GM04504 (cell line): Measurements from ENCODE around the gene MUC20.
"Not testable (repeated sequence)": the region's sequence is repeated elsewhere in the genome, so short reads cannot be mapped to it uniquely, and the experiment has no call there.

Experiments used
- DNase-seq: peaks from one replicate; pipeline ENCODE4 v3.0.0-alpha.2; 2012; ENCODE audit warnings: low read depth

The MUC20 gene

DNA sequence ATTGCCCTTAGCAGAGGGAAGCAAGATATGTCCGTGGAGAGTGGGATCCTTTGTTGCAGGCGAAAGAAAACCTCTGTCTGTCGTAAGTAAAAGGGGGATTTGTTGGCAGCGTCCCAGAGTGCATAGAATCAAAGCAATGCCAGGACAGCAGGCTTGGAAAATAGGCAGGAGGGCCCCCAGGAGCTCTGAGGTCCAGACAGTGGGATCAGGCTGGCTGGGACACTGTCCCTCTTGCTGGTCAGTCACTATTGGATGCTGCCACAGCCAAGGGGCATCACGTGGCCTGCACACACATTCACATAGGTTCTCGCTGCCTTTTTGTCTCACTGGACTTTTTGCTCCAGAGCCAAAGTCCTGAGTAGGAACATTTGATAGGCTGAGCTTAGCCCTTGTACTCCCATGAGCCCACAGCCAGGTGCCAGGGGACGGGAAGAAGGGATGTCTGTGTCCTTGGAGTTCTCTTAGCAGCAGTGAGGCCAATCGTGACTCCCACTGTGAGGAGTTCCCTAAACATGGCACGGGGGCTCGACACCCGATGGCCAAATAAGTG is 10.7 kb downstream of the MUC20 start:
- no peak for DNase-seq

DNA sequence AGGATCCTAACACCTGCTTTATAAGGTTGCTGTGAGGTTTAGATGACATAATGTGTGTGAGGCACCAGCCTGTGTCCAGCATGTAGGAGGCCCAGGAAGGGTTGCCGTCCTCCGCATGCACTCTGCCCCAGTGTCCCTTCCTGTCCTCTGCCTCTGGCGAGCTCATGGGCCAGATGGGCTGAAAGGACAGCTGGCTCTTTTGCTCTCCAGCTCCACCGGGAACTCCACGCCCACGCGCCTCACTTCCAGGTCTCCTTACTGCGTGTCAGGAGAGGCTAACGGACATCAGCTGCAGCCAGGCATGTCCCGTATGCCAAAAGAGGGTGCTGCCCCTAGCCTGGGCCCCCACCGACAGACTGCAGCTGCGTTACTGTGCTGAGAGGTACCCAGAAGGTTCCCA is 12.2 kb downstream of the MUC20 start:
- no peak for DNase-seq

DNA sequence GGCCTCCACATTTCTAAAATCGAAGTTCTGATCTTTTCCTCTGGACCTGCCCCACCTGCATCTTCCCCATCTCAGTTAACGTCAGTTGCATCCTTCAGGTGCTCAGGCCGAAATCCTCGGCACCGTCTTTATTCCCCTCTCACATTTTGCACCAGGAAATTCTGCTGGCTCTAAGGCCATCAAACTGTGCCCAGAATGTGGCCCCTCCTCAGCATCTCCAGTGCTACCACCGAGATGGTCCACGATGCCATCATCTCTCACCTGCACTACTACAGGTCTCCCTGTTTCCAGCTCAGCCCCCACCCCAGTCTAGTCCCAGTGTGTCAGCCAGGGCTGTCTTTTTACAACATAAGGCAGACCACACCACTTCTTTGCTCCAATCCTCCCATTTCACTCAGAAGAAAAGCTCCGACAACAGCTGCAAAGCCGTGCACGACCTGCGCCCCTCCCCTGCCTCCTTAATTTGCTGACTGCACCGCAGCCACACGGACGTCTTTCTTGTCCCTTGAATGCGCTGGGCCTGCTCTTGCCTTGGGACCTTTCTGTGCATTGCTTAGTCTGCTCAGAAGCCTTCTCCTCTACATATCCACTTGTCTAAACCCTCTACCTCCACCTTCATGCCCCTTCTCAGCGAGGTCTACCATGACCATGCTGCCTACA is 14.4 kb downstream of the MUC20 start:
- no peak for DNase-seq

DNA sequence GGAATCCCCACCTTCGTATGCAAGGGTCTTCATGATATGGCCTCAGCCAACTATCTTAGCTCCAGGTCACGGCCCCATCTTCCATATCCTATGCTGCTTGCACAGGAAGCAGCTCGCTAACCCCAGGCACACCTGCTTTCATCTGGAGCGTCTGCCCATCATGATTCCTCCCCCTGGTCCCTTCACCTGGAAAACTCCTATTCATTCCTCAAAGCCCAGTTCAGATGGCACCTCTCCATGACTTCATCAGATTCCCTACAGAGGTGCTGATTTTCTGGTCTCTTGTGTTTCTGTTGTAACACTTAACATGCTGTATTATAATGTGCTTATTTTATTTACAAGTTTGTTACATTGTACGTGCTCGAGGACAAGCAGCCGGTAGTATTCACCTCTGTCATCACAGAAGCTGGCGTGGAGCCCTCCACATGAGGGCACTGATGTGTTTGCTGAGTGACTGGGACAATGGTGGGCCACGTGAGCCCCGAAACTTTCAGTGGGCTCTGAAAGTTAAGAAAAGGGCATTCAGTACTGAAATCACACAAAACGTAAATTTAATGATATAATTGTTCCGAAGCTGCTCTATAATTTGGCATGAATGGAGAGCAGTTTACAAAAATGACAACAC is 16.2 kb downstream of the MUC20 start:
- no peak for DNase-seq

DNA sequence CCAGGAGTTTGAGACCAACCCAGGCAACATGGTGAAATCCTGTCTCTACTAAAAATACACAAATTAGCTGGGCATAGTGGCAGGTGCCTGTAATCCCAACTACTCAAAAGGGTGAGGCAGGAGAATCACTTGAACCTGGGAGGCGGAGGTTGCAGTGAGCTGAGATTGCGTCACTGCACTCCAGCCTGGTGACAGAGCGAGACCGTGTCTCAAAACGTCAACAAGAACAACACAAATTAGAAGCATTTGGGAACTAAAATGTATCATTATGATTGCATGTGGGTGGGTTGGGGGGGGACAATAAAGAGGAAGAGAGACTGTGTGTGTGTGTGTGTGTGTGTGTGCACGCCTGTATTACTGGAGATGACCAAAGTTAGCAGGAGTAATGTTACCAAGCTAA is 17.0 kb downstream of the MUC20 start:
- not testable (repeated sequence) for DNase-seq

DNA sequence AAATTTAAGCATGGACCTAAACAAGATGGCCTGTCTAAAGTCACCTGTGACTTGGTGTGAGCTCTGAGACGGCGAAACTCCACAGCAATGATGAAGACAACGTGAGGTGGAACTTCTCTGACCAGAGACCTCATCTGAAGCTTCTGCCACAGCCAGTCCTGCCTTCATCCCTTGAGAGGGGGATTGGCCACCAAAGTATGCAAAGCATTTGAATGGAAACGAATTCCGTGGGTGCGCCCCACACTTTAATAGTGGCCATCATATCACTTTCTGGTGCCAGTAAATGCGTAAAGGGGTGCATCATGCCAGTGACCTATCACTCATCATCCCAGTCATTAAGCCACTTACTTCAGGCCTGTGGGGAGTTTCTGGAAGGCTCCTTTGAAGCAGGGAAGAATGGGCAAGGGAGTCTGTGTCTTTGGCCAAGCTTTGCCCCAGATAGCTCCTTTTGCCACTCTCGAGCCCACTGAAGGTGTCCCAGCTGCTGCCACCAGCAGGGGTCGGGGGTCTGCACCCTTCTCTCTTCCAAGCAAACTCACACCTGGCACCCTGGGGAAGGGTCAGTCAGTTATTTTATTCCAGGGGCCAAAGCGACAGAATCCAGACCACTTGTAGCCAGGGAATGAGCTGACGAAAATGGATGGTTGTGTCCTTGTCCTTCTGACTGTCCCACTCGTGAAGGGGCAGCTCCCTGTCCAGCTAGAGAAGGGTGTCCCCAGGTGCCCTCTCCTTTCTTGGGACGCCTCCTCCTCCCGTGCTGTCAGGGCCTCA is 17.7 kb downstream of the MUC20 start:
- DNase-seq = no peak

DNA sequence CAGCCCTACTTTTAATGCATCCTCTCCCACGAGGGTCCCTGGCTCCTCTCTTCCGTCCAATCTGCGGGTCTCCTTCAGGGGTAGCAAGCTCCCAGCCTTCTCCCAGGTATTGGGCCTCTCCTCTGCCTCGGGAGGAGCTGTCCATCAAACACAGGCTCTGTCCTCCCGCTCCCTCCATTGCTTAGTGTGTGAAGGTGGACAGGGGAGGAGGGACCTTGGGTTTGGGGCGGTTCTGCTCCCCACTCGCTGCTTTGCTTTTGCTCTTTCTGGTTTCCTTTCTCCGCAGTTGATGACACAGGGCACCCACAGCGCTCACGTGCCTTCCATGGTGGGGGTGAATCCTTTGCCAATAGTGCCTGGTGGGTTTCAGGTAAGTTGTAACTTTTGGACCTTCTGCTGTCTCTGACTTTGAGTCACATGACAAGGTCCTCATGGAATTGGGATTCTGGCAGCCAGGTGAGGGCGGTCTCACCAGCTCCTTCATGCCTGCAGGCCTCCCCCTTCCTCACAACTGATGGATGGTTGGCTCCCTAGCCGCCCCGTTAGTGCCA is 18.9 kb downstream of the MUC20 start:
- DNase-seq = no peak

DNA sequence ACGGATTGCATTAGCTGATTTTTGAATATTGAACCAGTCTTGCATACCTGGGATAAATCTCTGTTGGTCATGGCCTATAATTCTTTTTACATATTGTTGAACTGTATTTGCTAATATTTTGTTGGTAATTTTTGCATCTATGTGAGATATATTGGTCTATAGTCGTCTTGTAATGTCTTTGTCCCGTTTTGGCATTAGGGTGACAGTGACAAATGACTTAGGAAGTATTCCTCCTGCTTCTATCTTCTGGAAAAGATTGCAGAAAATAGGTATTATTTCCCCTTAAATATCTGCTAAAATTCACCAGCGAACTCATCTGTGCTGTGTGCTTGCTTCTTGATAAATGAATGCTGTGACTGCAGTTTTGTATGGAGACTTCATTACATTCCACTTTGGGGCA is 23.7 kb downstream of the MUC20 start:
- no peak for DNase-seq

DNA sequence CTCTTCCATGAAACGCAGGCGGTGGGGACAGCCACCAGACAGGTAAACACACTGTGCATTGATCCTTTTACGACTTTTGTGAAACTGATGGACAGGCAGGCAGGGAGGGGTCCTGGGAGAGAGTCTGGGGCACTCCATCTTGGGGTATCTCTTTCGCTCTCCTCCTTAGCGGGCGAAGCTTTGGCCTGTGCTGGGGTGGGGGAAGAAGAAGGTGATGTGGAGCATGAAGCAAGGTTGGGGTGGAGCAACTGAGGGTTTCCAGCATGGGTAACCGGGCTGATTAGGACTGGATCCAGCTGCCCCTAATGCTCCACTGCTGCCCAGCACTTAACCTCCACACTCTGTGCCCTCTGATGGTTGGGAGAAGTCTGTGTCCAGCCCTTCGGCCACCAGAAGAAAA is 25.6 kb downstream of the MUC20 start:
- DNase-seq = no peak

DNA sequence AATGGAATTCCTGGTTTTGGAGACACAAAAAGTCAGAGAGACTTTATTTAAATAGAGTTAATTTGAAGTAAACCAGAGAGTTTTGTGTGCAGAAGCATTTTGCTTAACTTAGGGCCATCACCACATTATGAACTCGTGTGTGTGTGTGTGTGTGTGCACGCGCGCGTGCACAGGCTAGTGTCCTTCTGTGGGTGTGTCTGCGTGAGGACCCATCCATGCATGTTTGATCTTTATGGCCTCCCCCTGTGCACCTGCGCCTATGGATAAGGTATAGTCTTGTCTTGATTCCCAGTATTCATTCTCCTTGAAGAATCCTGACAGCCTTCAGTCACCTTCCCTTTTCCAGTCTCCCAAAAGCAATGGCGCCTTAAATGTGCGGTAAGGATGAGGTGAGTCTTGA is 26.0 kb downstream of the MUC20 start:
- DNase-seq = no peak

DNA sequence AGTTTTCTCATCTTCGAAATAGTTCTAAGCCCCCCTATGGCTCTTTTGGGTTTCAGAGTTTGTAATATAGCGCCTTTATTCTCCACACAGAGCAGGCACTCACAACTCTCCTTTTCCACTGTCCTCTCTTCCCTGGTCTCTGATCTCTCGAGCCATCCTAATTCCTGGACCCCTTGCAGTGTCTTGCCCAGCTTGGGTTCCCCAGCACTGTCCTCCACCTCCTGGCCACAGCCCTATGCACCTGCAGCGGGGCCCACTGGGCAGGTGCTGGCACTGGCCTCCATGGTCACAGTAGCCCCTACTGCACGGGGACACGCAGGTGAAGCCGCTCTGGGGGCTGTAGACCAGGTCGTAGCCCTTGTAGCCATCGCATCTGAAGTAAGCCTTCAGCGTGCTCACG is 27.9 kb downstream of the MUC20 start:
- no peak for DNase-seq

DNA sequence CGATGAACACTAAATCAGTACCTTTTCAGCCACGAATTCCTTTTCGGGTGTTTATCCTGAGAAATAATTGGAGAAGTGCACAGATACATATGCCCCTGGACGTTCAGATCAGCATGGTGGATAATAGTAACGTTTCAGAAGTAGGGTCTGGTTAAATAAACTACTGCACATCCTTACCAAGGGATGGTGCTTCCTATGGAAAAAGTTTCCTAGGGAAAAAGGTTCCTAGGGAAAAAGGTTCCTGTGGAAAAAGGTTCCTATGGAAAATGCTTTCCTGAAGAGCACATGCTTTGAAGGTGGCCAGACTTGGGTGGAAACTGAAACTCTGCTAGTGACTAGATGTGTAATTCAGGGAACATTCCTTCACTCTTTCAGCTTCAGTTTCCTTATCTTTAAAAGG is 28.3 kb downstream of the MUC20 start:
- not testable (repeated sequence) for DNase-seq

DNA sequence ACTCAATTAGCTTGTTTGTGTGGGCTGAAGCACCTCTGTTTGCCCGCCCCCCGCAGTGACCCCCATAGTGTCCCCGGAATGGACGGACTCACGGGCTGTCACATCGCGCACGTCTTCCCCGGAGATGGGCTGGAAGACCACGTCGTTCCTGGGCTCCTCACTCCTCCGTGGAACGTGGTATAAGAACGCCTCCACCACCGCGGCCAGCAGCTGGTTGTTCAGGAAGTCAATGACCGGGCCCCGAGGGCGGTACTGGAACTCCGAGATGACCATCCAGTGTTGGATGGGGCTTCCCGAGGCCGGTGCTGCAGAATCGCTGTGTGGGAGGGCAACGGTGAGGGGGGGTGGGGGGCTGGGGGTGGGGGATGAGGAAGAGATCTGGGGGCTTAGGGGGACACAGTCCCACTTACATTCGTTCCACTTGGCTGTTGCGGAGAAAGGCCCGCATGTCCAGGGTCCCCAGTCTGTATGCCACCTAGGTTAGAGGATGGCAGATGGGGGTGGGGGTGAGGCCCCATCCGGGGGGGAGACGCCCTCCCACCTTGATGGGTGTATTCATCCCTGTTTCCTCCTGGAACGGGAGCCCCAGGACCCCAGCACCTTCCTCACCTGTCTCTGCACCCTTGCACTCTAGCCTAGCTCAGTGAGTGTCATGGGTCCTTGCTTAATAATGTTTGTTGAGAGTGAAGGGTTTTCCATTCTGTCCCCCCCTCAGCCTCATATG is 30.2 kb downstream of the MUC20 start:
- no peak for DNase-seq

DNA sequence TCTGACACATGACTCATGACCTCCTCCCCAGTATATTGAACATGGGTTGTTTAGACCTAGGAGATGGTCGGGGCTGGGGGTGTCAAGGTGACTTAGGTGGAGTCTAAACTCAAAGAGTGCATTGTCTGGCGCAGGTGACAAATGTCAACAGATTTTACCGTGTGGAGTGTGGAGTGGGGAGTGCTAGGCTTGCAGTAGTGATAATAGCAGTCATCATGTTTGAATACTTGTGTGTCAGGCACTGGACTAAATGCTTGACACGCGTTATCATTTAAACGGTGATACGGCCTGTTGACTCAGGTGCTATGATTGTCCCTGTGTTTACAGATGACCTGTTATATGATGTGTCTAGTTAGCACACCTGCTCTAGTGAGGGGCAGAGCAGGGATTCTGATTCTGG is 30.8 kb downstream of the MUC20 start:
- DNase-seq = no peak

DNA sequence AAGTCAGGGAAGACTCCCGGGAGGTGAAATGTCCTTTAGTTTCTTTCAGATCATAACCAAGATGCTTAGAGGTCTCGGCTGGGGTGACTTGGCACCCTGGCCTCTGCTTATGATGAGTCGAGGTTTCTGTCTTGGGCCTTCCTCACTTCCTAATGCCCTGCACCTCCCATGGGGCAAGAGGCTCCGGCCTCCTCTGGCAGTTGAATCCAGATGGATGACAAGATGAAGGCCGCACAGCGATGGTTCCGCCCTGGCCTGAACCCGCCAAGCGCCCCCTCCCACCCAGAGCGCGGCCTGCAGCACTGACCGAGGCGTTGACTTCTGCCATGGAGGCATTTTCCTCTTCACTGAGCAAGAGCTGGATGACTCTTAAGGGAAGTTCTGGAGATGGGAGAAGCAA is 31.3 kb downstream of the MUC20 start:
- no peak for DNase-seq

DNA sequence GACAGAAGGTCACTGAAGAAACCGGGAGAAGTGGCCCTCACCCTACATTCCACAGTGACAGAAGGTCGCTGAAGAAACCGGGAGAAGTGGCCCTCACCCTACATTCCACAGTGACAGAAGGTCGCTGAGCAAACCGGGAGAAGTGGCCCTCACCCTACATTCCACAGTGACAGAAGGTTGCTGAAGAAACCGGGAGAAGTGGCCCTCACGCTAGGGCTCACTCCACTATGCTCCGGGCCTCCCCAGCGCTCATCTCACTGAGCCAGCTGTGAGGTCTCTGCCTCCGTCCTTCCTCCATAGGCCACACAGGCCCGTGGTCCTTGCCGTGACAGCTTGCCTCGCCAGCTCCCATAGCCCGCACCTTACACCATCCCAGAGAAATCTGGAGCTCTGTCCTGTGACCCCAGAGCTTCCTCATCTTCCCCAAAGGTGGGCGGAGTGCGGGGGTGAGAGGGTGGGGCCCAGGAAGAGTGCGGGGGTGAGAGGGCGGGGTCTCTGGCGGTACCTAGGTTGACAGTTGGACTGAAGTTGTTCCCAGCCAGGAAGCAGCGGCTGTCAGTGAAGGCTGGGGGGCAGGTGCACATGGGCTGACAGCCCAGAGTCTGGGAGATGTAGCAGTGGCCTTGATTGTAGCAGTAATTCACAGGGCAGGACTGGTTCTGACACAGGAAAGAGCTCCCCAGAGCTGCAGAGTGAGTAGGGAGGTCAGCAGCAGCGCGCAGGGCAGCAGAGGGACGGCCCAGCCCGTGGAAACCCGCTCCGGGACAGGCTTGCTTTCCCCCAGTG is 32.0 kb downstream of the MUC20 start:
- no peak for DNase-seq

DNA sequence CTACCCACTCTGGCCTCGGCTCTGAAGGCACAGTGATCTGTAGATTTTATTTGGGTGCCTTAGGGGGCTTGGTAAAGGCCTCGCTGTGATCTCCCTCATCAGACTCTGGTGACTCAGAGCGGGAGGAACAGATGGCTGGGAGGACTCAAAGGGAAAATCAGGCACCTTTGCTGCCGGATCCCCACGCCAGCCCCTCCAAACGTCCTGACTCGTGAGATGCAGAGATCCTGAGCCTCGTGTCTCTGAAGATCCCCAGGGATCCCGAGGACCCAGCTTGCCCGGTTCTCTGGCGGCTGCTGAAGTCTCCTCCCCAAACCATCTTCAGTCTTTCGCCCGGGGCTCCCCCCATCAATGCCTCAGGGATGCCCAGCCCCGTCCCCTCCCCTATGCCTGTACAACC is 32.8 kb downstream of the MUC20 start:
- DNase-seq = no peak

DNA sequence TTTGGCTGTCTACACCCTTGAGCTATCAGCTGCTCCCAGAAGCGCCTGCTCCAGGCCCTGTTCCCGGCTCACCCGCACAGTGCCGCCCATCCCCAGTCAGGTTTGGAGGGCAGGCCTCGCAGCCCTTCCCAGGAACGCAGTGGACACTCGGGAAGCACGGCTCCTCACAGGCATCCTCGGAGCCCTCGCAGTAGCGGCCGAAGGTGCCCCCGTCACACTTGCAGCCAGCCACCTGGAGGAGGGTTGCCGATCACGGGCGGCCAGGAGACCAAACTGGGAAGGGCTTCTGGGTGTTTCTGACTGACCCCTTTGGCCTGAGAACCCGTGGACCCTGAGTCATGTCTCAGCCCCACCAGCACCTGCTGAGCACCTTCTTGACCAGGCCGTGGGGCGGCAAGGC is 33.4 kb downstream of the MUC20 start:
- DNase-seq = no peak

DNA sequence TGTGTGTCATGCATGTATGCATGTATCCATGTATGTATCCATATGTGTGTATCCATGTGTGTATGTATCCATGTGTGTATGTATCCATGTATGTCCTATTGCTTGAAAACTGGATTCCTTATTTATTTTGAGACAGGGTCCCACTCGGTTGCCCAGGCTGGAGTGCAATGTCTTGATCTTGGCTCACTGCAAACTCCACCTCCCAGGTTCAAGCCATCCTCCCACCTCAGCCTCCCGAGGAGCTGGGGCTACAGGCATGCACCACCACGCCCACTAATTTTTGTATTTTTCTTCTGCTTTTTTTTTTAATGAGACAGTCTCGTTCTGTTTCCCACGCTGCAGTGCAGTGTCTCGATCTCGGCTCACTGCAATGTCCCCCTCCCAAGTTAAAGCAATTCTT is 34.1 kb downstream of the MUC20 start:
- DNase-seq = no peak

DNA sequence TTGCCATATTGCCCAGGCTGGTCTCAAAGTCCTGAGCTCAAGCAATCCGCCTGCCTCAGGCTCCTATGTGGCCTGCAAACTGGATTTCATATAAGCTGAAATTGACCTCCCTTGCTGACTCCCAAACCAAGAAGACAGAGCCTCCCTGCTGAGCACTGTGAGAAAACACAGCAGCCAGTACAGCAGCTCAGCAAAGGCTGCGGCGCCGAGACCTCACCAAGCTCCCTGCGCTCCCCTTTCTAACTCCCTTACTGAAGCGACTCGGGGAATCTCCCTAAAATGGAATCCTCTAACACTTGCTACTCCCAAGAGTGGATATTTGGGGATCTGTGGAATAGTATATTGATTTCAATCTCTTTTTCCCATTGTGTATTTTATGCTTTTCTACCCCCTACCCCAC is 34.6 kb downstream of the MUC20 start:
- no peak for DNase-seq
